SK-MEL-5 (cell line): Measurements from ENCODE around the gene TTBK2. TPM values are rescaled to one million over a fixed set of nuclear protein-coding genes. Genes with fewer than 3 reads are reported as not detected.
"Not testable (repeated sequence)": the region's sequence is repeated elsewhere in the genome, so short reads cannot be mapped to it uniquely, and the experiment has no call there.

Experiments used
- DNase-seq: peaks from one replicate; pipeline ENCODE4 v3.0.0-alpha.2; 2016; ENCODE audit warnings: low read depth, low spot score
- in situ Hi-C: cut with HindIII; loops from 2 replicates; pipeline ENCODE4 v1.10.0; 2016; ENCODE audit warnings: low sequenced_read_pairs, high pct_unique_total_duplicates, low pct_unique_long_range_greater_than_20kb
- total RNA-seq: library from RNA; depleted of rRNA; stranded (reverse); fragments of >200 nt; shearing (Covaris generic); gene quantifications from 2 replicates; pipeline ENCODE4 v1.2.3, GENCODE V29; 2014

TTBK2 gene
- total RNA-seq, 1 experiment from 2014 or later: 5.6 TPM

- in situ Hi-C loops: no loop called here
- no peak for DNase-seq
Observed at GRCh38 chr15:42915654-42916315, 4.8 kb downstream of the TTBK2 start.

DNA sequence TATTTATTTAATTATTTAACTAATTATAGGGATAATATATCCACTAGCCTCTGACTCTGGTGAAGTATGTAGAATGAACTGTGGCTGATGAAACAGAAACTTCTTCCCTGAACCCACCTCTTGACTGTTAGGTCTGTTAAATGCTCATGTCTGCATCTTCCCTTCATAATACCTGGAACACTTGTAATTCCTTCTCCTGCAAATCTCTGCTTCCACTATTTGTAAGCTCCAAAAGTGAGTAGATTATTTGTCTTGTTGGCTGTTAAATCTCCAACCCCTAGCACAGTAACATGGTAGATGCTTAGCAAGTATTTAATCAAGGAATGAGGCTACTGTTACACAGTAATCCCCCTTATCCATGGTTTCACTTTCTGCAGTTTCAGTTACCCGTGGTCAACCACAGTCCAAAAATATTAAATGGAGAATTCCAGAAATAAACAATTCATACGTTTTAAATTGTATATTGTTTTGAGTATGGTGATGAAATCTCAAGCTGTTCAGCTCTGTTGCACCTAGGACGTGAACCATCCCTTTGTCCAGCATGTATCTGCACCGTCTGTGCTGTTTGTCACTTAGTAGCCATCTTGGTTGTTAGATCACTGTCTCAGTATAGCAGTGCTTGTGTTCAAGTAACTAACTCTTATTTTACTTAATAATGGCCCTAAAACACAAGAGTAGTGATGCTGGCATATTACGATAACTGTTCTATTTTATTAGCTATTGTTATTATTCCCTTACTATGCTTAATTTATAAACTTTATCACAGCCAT is 5.7 kb downstream of the TTBK2 start:
- DNase-seq: peak; percentile 10
- in situ Hi-C loops: no loop called here

DNA sequence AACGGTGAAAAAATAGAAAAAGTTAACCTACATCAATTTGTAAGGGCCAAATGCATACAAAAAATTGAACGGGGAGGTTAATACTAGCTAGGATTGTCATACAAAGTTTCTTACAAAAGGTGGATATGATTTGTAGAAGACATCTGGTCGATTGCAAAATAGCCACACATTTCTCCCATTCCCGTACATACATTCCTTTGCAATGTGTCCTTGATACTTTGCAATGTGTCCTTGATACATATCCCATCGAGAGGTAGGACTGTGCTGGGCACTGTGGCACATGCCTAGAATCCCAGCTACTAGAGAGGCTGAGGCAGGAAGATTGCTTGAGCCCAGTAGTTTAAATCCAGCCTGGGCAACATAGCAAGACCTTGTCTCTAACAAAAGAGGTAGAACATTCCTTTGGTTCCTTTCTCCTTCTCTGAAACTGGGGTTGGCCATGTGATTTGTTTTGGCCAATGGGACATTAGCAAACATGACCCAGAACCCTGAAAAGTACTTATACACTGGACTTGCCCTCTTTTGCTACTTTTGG is 9.5 kb downstream of the TTBK2 start:
- in situ Hi-C loops: no loop called here
- DNase-seq: no peak

- in situ Hi-C loops: no loop called here
- DNase-seq: no peak
Observed at GRCh38 chr15:42908538-42908937, 12.0 kb downstream of the TTBK2 start.

- in situ Hi-C loops: no loop called here
- no peak for DNase-seq
Observed at GRCh38 chr15:42903388-42904324, 16.9 kb downstream of the TTBK2 start.

- peak; percentile 16 for DNase-seq
- in situ Hi-C loops: not testable (repeated sequence)
Observed at GRCh38 chr15:42893911-42894310, 26.7 kb downstream of the TTBK2 start.

- DNase-seq: no peak
- in situ Hi-C loops: no loop called here
Observed at GRCh38 chr15:42891569-42891968, 29.0 kb downstream of the TTBK2 start.

- in situ Hi-C loops: no loop called here
- no peak for DNase-seq
Observed at GRCh38 chr15:42890161-42890913, 30.2 kb downstream of the TTBK2 start.

GRCh38 chr15:42887384-42887783 is 33.2 kb downstream of the TTBK2 start:
- in situ Hi-C loops, DNase-seq: not testable (repeated sequence)

GRCh38 chr15:42880121-42880520 is 40.5 kb downstream of the TTBK2 start:
- no peak for DNase-seq
- in situ Hi-C loops: no loop called here

- in situ Hi-C loops: no loop called here
- DNase-seq: no peak
Observed at GRCh38 chr15:42879443-42879842, 41.1 kb downstream of the TTBK2 start.

GRCh38 chr15:42876224-42876623 is 44.4 kb downstream of the TTBK2 start:
- in situ Hi-C loops: no loop called here

DNA sequence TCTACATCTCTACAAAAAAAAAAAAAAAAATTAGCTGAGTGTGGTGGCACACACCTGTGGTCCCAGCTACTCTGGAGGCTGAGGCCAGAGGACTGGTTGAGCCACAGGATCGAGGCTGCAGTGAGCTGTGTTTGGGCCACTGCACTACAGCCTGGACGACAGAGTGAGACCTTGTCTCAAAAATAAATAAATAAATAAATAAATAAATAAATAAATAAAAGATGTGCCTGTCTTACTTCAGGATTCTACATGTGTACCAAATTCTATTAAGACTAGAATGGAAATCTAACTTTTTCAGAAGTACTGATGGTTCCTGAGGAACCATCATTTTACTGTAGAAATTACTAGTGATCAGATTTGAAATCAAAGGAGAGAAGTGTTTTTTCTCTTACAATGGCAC is 51.9 kb downstream of the TTBK2 start:
- in situ Hi-C loops: no loop called here
- no peak for DNase-seq

More at GRCh38 chr15:42876224-42876623, 44.4 kb downstream of the TTBK2 start:
- no peak for DNase-seq

GRCh38 chr15:42863572-42864239 is 56.9 kb downstream of the TTBK2 start:
- in situ Hi-C loops: no loop called here
- no peak for DNase-seq

- DNase-seq: no peak
- in situ Hi-C loops: no loop called here
Observed at GRCh38 chr15:42858999-42859789, 61.4 kb downstream of the TTBK2 start.

- no peak for DNase-seq
- in situ Hi-C loops: no loop called here
Observed at GRCh38 chr15:42858540-42858939, 62.0 kb downstream of the TTBK2 start.
